OCI-LY7 (cell line): ENCODE data around the gene XPR1. TPM values are rescaled to one million over a fixed set of nuclear protein-coding genes. Genes with fewer than 3 reads are reported as not detected.

ENCODE experiments used
- BruUV-seq: library from RNA; stranded (reverse); fragments of 400-500 nt; replicated peaks from 2 replicates; lab custom pipeline; 2021; lab: Mats Ljungman, UMichigan
- CTCF ChIA-PET: fragments of 300-600 bp; sonication (Branson Sonifier 250); formaldehyde crosslinking; loops from one replicate; lab custom pipeline; 2022; ENCODE audit warnings: antibody characterized with exemption; ENCODE audit not compliant: unreplicated experiment; lab: Charles Lee
- POLR2A ChIA-PET: fragments of 300-600 bp; sonication (Branson Sonifier 250); formaldehyde crosslinking; loops from one replicate; lab custom pipeline; 2022; ENCODE audit warnings: antibody characterized with exemption; lab: Charles Lee
- DNase-seq: peaks from one replicate; pipeline ENCODE4 v3.0.0-alpha.2; 2015; ENCODE audit warnings: low spot score
- H2AFZ ChIP-seq: fragments of 200-600 bp; sonication (generic), shearing (Covaris generic); 2 replicates; pipeline ENCODE4 v1.6.1; 2014; ENCODE audit warnings: mild to moderate bottlenecking, antibody characterized with exemption, low read length, moderate library complexity
- H3K27ac ChIP-seq: fragments of 200-600 bp; sonication (generic); 2 replicates; pipeline ENCODE4 v1.5.1; 2014; ENCODE audit warnings: mixed run types, low read depth, mild to moderate bottlenecking, moderate library complexity, low read length, inconsistent platforms; ENCODE audit not compliant: poor library complexity, severe bottlenecking
- H3K36me3 ChIP-seq: fragments of 200-600 bp; sonication (generic); 2 replicates; pipeline ENCODE4 v1.6.1; 2014; ENCODE audit warnings: mild to moderate bottlenecking, antibody characterized with exemption, low read length, moderate library complexity, mixed read lengths; ENCODE audit not compliant: insufficient read depth
- H3K4me1 ChIP-seq: fragments of 200-600 bp; sonication (generic); 2 replicates; pipeline ENCODE4 v1.5.1; 2014; ENCODE audit warnings: mild to moderate bottlenecking, low read length; ENCODE audit not compliant: insufficient read depth, poor library complexity, severe bottlenecking
- H3K4me2 ChIP-seq: fragments of 200-600 bp; sonication (generic); 2 replicates; pipeline ENCODE4 v1.6.1; 2014; ENCODE audit warnings: mild to moderate bottlenecking, low read length
- H3K4me3 ChIP-seq: fragments of 200-600 bp; sonication (generic); 2 replicates; pipeline ENCODE4 v1.5.1; 2014; ENCODE audit warnings: mild to moderate bottlenecking, low read depth, low read length; ENCODE audit not compliant: poor library complexity, severe bottlenecking
- H3K79me2 ChIP-seq: fragments of 200-600 bp; sonication (generic); 2 replicates; pipeline ENCODE4 v1.6.1; 2016; ENCODE audit warnings: low read depth, mild to moderate bottlenecking, low read length, moderate library complexity, mixed read lengths; ENCODE audit not compliant: insufficient read depth
- H3K9me2 ChIP-seq: fragments of 200-600 bp; sonication (generic); 2 replicates; pipeline ENCODE4 v1.6.1; 2016; ENCODE audit warnings: mild to moderate bottlenecking, low read length, mixed read lengths; ENCODE audit not compliant: insufficient read depth
- H3K9me3 ChIP-seq: fragments of 200-600 bp; sonication (generic); 2 replicates; pipeline ENCODE4 v1.6.1; 2014; ENCODE audit warnings: mild to moderate bottlenecking, mixed run types, low read length, mixed read lengths
- H4K20me1 ChIP-seq: fragments of 200-600 bp; sonication (generic); 2 replicates; pipeline ENCODE4 v1.6.1; 2014; ENCODE audit warnings: mild to moderate bottlenecking, antibody characterized with exemption, low read length, moderate library complexity, mixed read lengths; ENCODE audit not compliant: insufficient read depth
- EZH2phosphoT487 ChIP-seq: fragments of 200-600 bp; sonication (generic); IDR thresholded peaks from 2 replicates; pipeline ENCODE4 v1.6.1; 2018; ENCODE audit warnings: low read depth, borderline replicate concordance, mild to moderate bottlenecking, mixed run types, antibody characterized with exemption, low read length, moderate library complexity, mixed read lengths
- intact Hi-C: fragments of 100-400 bp; cut with micrococcal nuclease; formaldehyde crosslinking; loops from one replicate; pipeline ENCODE4 v1.10.0; 2022; ENCODE audit not compliant: unreplicated experiment
- total RNA-seq, 2 experiments: library from RNA; depleted of rRNA in 1 of 2; stranded (reverse); fragments of >200 nt in 1 of 2; shearing (Covaris generic) in 1 of 2; gene quantifications; 2 replicates each; pipeline ENCODE4 v1.2.3, GENCODE V29; 2014 to 2022
- TF ChIP-seq, protein P1 (sequence below): fragments of 200-600 bp; sonication (generic); conservative IDR thresholded peaks from 2 replicates; pipeline ENCODE4 v1.5.1; 2014; ENCODE audit warnings: mild to moderate bottlenecking, antibody characterized with exemption, low read length, moderate library complexity, mixed read lengths

The XPR1 gene
- total RNA-seq, 2 experiments from 2014 or later, result 8.6 to 17.2 TPM

DNA sequence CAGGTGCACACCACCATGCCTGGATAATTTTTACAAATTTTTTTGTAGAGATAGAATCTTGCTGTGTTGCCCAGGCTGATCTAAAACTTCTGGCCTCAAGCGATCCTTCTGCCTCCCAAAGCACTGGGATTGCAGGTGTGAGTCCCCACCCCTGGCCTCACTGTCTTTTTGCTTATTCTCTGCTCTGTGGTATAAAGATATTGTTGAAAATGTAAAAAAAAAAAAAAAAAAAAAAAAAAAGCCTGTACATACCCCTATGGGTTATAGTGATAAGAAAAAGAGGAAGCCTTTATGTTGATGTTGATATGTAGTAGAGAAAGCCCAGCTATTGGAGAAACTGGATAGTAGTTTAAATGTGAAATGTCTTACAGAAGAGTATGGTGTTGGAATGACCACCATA is 125.8 kb downstream of the XPR1 start:
- TF ChIP-seq, protein P1, sequence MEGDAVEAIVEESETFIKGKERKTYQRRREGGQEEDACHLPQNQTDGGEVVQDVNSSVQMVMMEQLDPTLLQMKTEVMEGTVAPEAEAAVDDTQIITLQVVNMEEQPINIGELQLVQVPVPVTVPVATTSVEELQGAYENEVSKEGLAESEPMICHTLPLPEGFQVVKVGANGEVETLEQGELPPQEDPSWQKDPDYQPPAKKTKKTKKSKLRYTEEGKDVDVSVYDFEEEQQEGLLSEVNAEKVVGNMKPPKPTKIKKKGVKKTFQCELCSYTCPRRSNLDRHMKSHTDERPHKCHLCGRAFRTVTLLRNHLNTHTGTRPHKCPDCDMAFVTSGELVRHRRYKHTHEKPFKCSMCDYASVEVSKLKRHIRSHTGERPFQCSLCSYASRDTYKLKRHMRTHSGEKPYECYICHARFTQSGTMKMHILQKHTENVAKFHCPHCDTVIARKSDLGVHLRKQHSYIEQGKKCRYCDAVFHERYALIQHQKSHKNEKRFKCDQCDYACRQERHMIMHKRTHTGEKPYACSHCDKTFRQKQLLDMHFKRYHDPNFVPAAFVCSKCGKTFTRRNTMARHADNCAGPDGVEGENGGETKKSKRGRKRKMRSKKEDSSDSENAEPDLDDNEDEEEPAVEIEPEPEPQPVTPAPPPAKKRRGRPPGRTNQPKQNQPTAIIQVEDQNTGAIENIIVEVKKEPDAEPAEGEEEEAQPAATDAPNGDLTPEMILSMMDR, result no peak
- TF ChIP-seq EZH2phosphoT487, result no peak
- Histone ChIP-seq H2AFZ (no peak overlapping the region), H4K20me1 (no peaks in the 10 kb centered on the region), H3K9me3 (no peaks in the 10 kb centered on the region), H3K4me2 (no peak overlapping the region), H3K79me2 (no peaks in the 10 kb centered on the region), H3K36me3 (no peaks in the 10 kb centered on the region), H3K4me3 (no peak overlapping the region), H3K9me2 (no peaks in the 10 kb centered on the region), H3K27ac (no peak overlapping the region), H3K4me1 (no peaks in the 10 kb centered on the region)
- no peak for DNase-seq
- CTCF ChIA-PET, result no interaction called here
- POLR2A ChIA-PET, result no interaction called here
- BruUV-seq, result no TSS peak
- intact Hi-C loops, result no loop called here

- DNase-seq, result no peak
- Histone ChIP-seq H4K20me1 (no peaks in the 10 kb centered on the region), H3K79me2 (no peaks in the 10 kb centered on the region), H3K4me2 (no peak overlapping the region), H3K36me3 (no peaks in the 10 kb centered on the region), H3K4me1 (no peaks in the 10 kb centered on the region), H3K4me3 (no peak overlapping the region), H3K9me2 (no peaks in the 10 kb centered on the region), H2AFZ (no peak overlapping the region), H3K27ac (no peak overlapping the region), H3K9me3 (no peaks in the 10 kb centered on the region)
- ChIA-PET CTCF (no interaction called here), POLR2A (interaction anchor here (1.0 kb wide), 1 partner anchor 395 kb away, joined by 3 read pairs; no protein-coding TSS in a partner anchor)
- TF ChIP-seq EZH2phosphoT487, result no peak
- TF ChIP-seq, protein P1, result no peak
- intact Hi-C loops, result no loop called here
- no TSS peak for BruUV-seq
Observed at GRCh38 chr1:180762796-180763195, 131.0 kb downstream of the XPR1 start.

DNA sequence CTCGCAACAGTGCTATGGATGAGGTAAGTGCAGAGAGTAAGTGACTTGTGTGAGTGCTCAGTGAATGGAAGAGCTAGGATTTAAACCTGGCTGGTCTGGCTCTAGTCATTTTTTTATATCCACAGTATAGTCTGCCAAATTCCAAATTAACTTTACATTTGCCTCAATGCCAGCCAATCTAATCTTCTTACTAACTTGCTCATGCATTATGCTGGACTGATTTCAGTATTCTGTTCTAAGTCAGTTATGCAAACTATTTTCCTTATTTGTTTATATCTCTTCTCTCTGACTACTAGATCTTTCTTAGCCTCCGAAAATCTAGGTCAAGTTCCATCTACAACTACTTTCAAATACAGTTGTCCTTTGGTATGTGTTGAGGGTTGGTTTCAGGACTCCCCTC is 133.3 kb downstream of the XPR1 start:
- no peaks in the 10 kb centered on the region for H3K9me2 ChIP-seq
- 0 out of 2 replicates have a peak, but pooled peaks cover 7% of the 10 kb centered on the region for H4K20me1 ChIP-seq
- no peak overlapping the region for H3K4me2 ChIP-seq
- no peaks in the 10 kb centered on the region for H3K36me3 ChIP-seq
- H3K4me3 ChIP-seq, result no peak overlapping the region
- intact Hi-C loops, result no loop called here
- BruUV-seq, result no TSS peak
- DNase-seq, result no peak
- no peaks in the 10 kb centered on the region for H3K9me3 ChIP-seq
- H3K27ac ChIP-seq, result no peak overlapping the region
- ChIA-PET POLR2A (interaction anchor here (0.7 kb wide), 1 partner anchor 892 kb away, joined by 3 read pairs; no protein-coding TSS in a partner anchor), CTCF (no interaction called here)
- no peaks in the 10 kb centered on the region for H3K4me1 ChIP-seq
- H2AFZ ChIP-seq, result no peak overlapping the region
- TF ChIP-seq EZH2phosphoT487, result no peak
- TF ChIP-seq, protein P1, result no peak
- no peaks in the 10 kb centered on the region for H3K79me2 ChIP-seq
